GM18520 (cell line): Measurements from ENCODE around the gene ADSL.

ENCODE experiments used
- ATAC-seq: cut with Tn5 transposase; IDR thresholded peaks from one replicate; pipeline ENCODE4 v1.9.1; 2021; ENCODE audit not compliant: unreplicated experiment

The ADSL gene

DNA sequence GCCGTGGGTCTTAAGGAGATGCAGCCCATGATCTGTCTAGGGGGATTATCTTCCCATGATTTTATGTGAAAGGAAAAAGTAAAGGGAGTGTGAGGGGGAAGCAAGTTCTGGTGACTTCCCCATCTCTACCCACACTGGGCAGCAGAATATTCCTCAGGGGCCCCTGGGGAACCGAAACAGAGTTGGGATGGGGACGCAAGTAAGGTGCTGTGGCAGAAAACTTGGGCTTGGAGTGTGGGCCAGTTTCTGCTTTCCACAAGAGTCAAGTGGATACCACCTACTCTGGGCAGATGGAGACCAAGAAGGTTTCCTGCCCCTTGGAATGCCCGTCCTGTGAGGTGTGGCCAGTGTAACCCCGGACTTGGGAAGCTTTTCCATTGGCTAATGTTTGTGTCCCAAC lies 88.4 kb downstream of the ADSL start:
- no peak for ATAC-seq

DNA sequence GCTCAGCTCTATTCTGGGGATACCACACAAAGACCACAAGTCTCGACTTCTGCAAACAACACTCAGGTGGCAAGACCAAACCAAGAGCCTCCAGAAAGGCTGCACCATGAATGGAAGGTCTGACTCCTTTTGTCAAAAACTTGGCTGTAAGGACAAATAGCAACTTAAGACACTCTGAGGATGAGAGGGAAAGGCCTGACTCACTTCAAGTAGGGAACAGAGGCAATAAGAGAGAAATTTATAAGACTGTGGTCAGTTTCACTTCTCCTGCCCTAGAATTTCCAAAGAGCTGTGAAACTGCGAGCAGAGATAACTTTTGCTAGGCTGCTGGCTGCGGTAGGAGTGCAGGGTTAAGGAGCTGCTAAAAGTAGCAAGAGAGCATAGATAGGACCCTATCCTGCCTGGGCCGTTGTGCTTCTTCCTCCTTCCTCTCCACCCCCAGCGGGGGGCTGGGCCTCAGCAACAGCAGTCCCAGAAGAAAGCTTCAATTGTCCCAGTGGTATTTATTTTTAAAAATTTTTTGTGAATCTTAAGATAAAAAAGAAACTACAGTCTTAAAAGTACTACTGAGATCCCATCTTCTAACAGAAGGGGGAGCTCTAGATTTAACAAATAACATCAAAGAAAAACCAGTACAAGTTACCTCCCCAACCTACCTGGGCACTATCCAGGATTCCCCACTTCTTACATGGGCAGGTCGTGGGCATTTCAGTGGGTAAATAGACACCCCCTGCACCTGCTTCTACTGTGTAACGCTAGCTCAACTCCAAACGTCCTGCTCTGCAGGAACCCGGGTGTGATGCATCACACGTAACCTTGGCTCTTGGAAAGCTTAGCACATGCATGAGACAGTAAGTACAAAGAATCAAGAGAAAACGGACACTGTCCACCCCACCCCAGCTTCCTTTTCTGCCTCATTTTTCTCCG lies 90.5 kb downstream of the ADSL start:
- ATAC-seq = peak; percentile 36
